Activated CD4-positive, alpha-beta T cell treated with anti-CD3 and anti-CD28 coated beads, Interleukin-2, amount 50 U/mL, for 16 hours (primary cell): ENCODE data around the gene ZNF217.
"Not testable (repeated sequence)": the region's sequence is repeated elsewhere in the genome, so short reads cannot be mapped to it uniquely, and the experiment has no call there.

Source experiments
- DNase-seq: peaks from one replicate; pipeline ENCODE4 v3.0.0-alpha.2; 2020

The ZNF217 gene

GRCh38 chr20:53523615-53524014 lies 70.0 kb downstream of the ZNF217 start:
- DNase-seq: not testable (repeated sequence)

- DNase-seq: no peak
Measured at GRCh38 chr20:53522696-53523095, 70.9 kb downstream of the ZNF217 start.

- no peak for DNase-seq
Measured at GRCh38 chr20:53522026-53522425, 71.6 kb downstream of the ZNF217 start.

GRCh38 chr20:53521421-53521820 lies 72.2 kb downstream of the ZNF217 start:
- not testable (repeated sequence) for DNase-seq

GRCh38 chr20:53517146-53517545 lies 76.5 kb downstream of the ZNF217 start:
- no peak for DNase-seq
